ENCODE results near the gene RPS21. TPM values are rescaled to one million over a fixed set of nuclear protein-coding genes. Genes with fewer than 3 reads are reported as not detected.

Gene RPS21
- total and polyA plus RNA-seq, 10 donors = 1,168 to 11,722 (median 3,328) TPM

DNA sequence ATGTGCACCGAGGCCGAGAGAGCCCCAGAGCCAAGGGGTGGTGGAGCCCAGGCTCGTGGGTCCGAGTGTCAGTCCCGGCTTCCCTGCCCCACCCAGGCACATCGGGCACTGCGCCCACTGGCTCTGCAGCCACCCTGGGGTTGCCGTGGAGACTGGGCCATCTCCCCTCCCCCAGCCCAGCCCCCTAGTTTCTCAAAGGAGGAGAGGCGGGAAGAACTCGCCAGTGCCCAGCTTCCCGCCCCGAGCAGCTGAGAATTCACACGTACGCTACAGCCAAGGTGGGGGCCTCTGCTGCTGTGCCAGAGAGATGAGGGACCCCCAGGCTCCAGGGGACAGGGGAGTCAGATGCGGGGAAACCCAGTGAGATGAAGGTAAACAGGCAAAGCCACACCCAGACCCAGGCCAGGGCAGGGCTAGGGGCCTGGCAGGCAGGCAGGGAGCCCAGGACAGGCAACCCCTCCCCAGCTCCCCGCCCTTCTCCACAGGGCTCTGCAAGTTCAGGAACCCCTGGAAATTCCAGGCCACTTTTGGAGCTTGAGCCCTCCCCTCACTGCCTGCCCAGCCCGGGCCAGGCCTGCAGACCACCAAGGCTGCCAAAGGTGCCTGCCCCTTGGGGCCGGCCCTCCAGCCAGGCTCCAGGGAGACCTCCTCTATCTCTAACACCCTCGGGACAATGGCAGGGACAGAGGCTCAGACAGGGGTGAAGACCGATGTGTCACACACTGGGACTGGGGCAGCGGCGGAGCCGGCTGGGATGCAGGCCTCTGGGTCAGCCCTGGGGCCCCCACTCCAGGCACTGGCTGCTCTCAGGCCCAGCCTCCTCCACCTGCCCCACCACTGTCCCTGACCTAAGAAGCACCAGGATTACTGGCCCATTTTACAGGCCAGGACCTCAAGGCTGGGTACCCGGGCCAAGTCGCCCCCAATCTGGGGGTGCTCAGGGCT lies 25.8 kb upstream of the RPS21 start:
- H3K9me3 ChIP-seq = no peaks in the 10 kb centered on the region
- H3K36me3 ChIP-seq = peaks cover 0 to 19% (median 0%) of the 10 kb centered on the region in 6 donors
- no peak for DNase-seq
- 68 to 78% (median 72%) methylated on average over 24 to 25 of the region's 25 CpGs for WGBS, 5 donors
- peak overlapping the region in 6 of 8 donors; percentile 22 to 70 (median 52) for H3K27ac ChIP-seq
- no peak for TF ChIP-seq POLR2AphosphoS5 (IDR thresholded peaks at IDR 0.05)
- TF ChIP-seq, protein P1, sequence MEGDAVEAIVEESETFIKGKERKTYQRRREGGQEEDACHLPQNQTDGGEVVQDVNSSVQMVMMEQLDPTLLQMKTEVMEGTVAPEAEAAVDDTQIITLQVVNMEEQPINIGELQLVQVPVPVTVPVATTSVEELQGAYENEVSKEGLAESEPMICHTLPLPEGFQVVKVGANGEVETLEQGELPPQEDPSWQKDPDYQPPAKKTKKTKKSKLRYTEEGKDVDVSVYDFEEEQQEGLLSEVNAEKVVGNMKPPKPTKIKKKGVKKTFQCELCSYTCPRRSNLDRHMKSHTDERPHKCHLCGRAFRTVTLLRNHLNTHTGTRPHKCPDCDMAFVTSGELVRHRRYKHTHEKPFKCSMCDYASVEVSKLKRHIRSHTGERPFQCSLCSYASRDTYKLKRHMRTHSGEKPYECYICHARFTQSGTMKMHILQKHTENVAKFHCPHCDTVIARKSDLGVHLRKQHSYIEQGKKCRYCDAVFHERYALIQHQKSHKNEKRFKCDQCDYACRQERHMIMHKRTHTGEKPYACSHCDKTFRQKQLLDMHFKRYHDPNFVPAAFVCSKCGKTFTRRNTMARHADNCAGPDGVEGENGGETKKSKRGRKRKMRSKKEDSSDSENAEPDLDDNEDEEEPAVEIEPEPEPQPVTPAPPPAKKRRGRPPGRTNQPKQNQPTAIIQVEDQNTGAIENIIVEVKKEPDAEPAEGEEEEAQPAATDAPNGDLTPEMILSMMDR (IDR thresholded peaks at IDR 0.05 in 8 of 11, conservative IDR thresholded peaks at IDR 0.05 in 3 of 11) = no peak
- no peak for TF ChIP-seq POLR2A (IDR thresholded peaks at IDR 0.05)
- H3K4me3 ChIP-seq = no peak overlapping the region
- H3K4me1 ChIP-seq = peaks cover 21 to 95% (median 71%) of the 10 kb centered on the region in 6 donors
- intact Hi-C loops (cut with DNase I; ENCODE audit: low total_unique reads) = no loop called here
- peaks cover 0 to 19% (median 2%) of the 10 kb centered on the region in 7 donors for H3K27me3 ChIP-seq (replicated peaks in 1 of 7)

DNA sequence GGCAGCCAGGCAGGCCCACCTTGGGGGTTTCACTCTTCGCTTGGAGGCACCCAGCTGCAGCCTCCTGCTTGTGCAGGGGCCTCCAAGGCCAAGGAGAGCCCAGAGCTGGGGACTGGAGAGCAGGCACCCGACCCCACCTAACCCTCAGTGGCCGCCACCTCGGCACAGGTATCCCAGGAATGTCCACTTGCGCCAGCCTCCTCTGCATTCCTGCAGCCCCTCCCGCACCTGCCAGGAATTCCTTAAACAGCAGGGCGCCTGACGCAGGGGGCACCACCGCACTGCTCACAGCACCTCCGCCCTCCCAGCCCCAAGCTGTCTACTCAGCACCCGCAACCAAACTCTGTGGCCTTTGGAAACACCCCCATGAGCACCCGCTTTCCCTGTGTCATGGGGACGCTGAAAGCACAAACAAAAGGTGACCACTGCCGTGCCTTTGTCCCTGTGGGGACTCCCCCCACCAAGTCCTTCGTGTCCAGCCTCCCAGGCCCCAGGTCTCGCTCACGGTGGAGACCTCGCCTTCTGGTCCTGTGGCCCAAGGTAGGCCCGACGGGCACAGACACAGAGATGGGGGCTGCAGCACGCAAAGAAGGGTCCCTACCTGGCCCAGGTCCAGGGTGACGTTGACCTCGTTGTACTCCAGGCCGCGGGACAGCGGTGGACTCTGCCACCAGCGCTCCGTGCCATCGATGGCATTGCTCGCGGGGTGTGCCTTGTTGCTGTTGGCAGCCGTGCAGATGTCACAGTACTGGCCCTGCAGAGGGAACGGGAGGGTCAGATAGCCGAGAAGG lies 24.9 kb upstream of the RPS21 start:
- peaks cover 0 to 21% (median 11%) of the 10 kb centered on the region in 7 donors for H3K27me3 ChIP-seq (replicated peaks in 1 of 7)
- peak overlapping the region in 4 of 8 donors; percentile 33 to 86 (median 70) for H3K27ac ChIP-seq
- intact Hi-C loops (cut with DNase I; ENCODE audit: low total_unique reads) = no loop called here
- 88 to 97% (median 91%) methylated on average over 16 to 34 of the region's 34 CpGs for WGBS, 5 donors
- no peak overlapping the region for H3K4me3 ChIP-seq
- no peak for TF ChIP-seq POLR2A (IDR thresholded peaks at IDR 0.05)
- peak in 1 of 3 donors; percentile 33 for TF ChIP-seq POLR2AphosphoS5 (IDR thresholded peaks at IDR 0.05)
- TF ChIP-seq, protein P1 (IDR thresholded peaks at IDR 0.05 in 8 of 11, conservative IDR thresholded peaks at IDR 0.05 in 3 of 11) = no peak
- DNase-seq = no peak
- peaks cover 0 to 19% (median 0%) of the 10 kb centered on the region in 6 donors for H3K36me3 ChIP-seq
- peaks cover 19 to 94% (median 70%) of the 10 kb centered on the region in 6 donors for H3K4me1 ChIP-seq
- no peaks in the 10 kb centered on the region for H3K9me3 ChIP-seq

DNA sequence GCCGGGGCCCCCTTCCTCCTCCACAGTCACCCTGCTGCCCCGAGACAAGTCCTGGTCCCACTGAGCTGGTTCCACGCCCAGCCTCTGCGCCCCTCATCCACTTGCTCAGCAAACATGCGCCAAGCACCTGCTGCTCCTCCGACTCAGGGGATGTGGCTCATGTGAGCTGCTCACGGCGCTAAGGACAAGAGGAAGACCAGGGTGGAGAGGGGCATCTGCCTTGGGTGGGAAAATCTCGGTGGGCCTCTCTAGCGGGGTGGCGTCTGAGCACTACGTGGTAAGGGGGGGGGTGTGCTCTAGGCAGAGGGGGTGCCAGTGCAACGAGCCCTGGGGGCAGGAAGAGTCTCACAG lies 24.3 kb upstream of the RPS21 start:
- 67 to 81% (median 73%) methylated on average over 10 to 13 of the region's 13 CpGs for WGBS, 5 donors
- intact Hi-C loops (cut with DNase I; ENCODE audit: low total_unique reads) = no loop called here
- Histone ChIP-seq H3K4me3 (no peak overlapping the region), H3K27me3 (replicated peaks in 1 of 7) (peaks cover 0 to 27% (median 15%) of the 10 kb centered on the region in 7 donors), H3K36me3 (peaks cover 0 to 19% (median 0%) of the 10 kb centered on the region in 6 donors), H3K9me3 (no peaks in the 10 kb centered on the region), H3K27ac (peak overlapping the region in 2 of 8 donors; percentile 83 to 86), H3K4me1 (peaks cover 15 to 92% (median 68%) of the 10 kb centered on the region in 6 donors)
- TF ChIP-seq POLR2AphosphoS5 (IDR thresholded peaks at IDR 0.05) (no peak), POLR2A (IDR thresholded peaks at IDR 0.05) (no peak)
- TF ChIP-seq, protein P1 (IDR thresholded peaks at IDR 0.05 in 8 of 11, conservative IDR thresholded peaks at IDR 0.05 in 3 of 11) = no peak
- DNase-seq = no peak
